Measurements from ENCODE around the gene GRK7.

GRK7 gene

DNA sequence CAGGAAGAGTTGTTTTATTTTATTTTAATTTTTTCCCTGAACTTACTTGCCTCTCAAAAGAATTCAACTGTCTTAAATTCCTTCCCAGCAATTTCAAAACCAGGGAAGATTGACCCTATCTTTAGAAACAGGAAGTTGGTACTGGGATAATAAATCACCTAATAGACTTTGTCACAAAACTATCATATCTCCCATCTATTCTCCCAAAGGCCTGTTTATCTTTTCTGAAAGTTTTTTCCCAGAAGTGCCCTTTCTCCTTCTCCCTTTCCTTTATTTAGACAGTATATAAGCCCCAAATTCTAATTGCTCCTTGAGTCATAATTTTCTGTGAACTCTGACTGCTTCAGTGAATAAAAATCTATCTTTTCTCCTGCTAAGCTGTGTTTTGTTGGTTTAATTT lies 28.0 kb upstream of the GRK7 start:
- Histone ChIP-seq H3K9me3 (ENCODE audit: control insufficient read depth, low read length) (no peaks in the 10 kb centered on the region), H3K4me1 (ENCODE audit: control insufficient read depth, insufficient read depth, low read length) (peaks cover 6% of the 10 kb centered on the region), H3K27ac (ENCODE audit: insufficient read depth, low read depth, low read length, poor library complexity, severe bottlenecking) (no peak overlapping the region), H3K4me3 (ENCODE audit: insufficient read depth, low read depth, low read length) (no peak overlapping the region), H3K27me3 (ENCODE audit: control insufficient read depth, insufficient read depth, low read length, poor library complexity, severe bottlenecking) (no peaks in the 10 kb centered on the region), H3K36me3 (ENCODE audit: control insufficient read depth, insufficient read depth, low read length) (no peaks in the 10 kb centered on the region)

DNA sequence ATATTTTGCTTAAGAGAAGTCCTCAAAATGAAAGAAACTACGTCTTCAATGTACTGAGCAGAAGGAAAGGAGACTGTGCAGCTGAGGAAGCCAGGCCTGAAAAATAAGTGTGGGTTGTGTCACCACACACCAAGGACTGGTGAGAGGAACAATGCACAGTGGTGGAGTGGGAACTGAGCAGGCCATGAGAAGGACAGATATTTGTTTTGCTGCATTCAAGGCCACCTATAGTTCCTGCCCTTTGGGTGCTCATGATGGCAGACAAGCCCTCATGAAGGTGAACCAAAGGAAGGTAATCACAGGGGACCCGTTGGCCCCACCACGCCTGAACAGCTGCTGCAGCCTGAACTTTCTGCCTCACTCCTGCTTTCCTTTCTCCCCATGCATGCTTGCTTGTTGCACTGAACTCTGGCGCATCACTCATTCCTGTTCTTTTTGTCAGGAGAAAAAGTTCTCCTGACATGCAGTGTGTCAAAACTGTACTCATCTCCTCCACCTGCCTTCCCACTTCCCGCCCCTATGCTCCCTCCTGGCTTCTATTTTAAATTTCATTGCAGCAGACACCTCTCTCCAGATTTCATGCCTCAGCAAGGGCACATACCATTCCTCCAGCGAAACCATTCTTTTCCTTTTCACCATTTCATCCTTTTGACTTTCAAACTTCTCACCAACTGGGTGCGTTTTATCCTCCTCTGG lies 27.3 kb upstream of the GRK7 start:
- no peaks in the 10 kb centered on the region for H3K36me3 ChIP-seq (ENCODE audit: control insufficient read depth, insufficient read depth, low read length)
- 88 to 94% methylated on average over 7 of the region's 7 CpGs for WGBS, 2 experiments
- no peak overlapping the region for H3K27ac ChIP-seq (ENCODE audit: insufficient read depth, low read depth, low read length, poor library complexity, severe bottlenecking)
- H3K4me1 ChIP-seq (ENCODE audit: control insufficient read depth, insufficient read depth, low read length) = peaks cover 9% of the 10 kb centered on the region
- no peaks in the 10 kb centered on the region for H3K9me3 ChIP-seq (ENCODE audit: control insufficient read depth, low read length)
- no peaks in the 10 kb centered on the region for H3K27me3 ChIP-seq (ENCODE audit: control insufficient read depth, insufficient read depth, low read length, poor library complexity, severe bottlenecking)
- H3K4me3 ChIP-seq (ENCODE audit: insufficient read depth, low read depth, low read length) = no peak overlapping the region

DNA sequence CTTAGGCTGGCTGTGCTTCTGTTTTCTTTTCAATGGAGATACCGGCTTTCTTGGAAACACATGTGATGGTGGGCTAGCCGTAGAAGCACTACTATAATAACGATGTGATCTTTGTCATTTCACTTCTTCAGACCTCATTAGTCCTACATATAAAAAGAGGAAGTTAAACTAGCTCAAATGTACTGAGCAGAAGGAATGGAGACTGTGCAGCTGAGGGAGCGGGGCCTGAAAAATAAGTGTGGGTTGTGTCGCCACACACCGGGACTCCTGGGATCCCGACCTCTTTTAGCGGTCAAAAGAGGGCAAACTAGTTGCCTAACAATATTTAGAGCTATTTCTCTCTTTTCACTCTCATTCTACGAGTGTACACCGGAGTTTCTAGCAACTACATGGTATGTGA lies 26.1 kb upstream of the GRK7 start:
- H3K9me3 ChIP-seq (ENCODE audit: control insufficient read depth, low read length) = no peaks in the 10 kb centered on the region
- H3K27me3 ChIP-seq (ENCODE audit: control insufficient read depth, insufficient read depth, low read length, poor library complexity, severe bottlenecking) = no peaks in the 10 kb centered on the region
- peaks cover 9% of the 10 kb centered on the region for H3K4me1 ChIP-seq (ENCODE audit: control insufficient read depth, insufficient read depth, low read length)
- H3K4me3 ChIP-seq (ENCODE audit: insufficient read depth, low read depth, low read length) = no peak overlapping the region
- 95 to 98% methylated on average over 8 to 10 of the region's 10 CpGs for WGBS, 2 experiments
- no peaks in the 10 kb centered on the region for H3K36me3 ChIP-seq (ENCODE audit: control insufficient read depth, insufficient read depth, low read length)
- no peak overlapping the region for H3K27ac ChIP-seq (ENCODE audit: insufficient read depth, low read depth, low read length, poor library complexity, severe bottlenecking)

DNA sequence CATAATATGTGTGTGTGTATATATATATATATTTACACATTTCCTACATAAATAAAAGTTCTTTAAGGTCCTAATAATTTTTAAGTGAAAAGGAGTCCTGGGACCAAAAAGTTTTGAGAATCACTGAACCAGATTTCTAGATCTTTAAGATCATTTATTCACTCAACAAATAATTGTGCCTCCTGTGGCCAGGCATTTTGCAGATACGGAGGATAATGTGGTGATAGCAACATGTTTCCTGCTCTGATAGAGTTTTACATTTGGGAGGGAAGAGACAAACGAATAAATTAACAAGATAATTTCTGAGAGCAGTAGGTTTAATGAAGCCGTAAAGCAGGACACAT lies 25.6 kb upstream of the GRK7 start:
- Histone ChIP-seq H3K27ac (ENCODE audit: insufficient read depth, low read depth, low read length, poor library complexity, severe bottlenecking) (peak overlapping the region; percentile 32), H3K4me3 (ENCODE audit: insufficient read depth, low read depth, low read length) (peak overlapping the region; percentile 97), H3K27me3 (ENCODE audit: control insufficient read depth, insufficient read depth, low read length, poor library complexity, severe bottlenecking) (no peaks in the 10 kb centered on the region), H3K9me3 (ENCODE audit: control insufficient read depth, low read length) (no peaks in the 10 kb centered on the region), H3K36me3 (ENCODE audit: control insufficient read depth, insufficient read depth, low read length) (no peaks in the 10 kb centered on the region), H3K4me1 (ENCODE audit: control insufficient read depth, insufficient read depth, low read length) (peaks cover 9% of the 10 kb centered on the region)
- WGBS, 2 experiments = 5 to 8% methylated on average over 3 of the region's 3 CpGs

DNA sequence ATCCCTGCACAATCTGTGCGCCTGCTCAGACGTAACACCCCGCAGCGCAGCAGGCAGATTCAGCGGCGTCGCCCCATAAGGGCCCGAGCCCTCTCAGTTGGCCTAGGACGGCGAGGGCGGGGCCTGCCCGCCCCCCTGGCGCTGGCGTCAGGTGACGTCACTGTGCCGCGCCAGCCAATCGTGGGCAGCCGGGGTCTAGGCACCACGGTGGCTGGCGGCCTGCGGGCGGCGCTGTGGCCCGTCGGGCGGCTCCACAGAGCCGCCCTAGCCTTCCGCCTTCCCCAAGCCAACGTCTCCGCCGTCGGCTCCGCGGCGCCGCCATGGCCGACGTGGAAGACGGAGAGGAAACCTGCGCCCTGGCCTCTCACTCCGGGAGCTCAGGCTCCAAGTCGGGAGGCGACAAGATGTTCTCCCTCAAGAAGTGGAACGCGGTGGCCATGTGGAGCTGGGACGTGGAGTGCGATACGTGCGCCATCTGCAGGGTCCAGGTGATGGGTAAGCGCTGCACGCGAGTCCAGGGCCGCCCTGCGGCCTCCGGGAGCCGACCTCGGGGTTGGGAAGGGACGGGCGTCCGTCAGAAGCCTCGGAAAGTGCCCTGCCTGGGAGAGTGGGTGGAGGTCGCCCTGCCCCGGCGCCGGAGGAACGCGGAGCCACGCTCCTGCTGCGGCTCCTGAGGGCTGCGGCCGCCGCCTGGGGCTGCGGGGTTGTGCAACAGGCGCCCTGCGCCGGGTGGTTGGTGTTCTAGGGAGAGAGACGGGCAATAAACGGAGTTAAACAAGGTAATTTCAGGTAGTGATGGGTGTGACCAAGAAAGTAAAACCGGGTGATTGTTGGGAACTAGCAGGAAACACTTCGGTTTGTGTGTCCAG lies 25.0 kb upstream of the GRK7 start, which contains the start of gene RNF7:
Gene RNF7, plus strand, starts transcription at position 277 of the 869 bp plus-strand sequence. Its CDS starts 44 bp downstream, at position 321.
- peak within 1 kb of the TSS; percentile 97 for H3K4me3 ChIP-seq (ENCODE audit: insufficient read depth, low read depth, low read length)
- H3K27me3 ChIP-seq (ENCODE audit: control insufficient read depth, insufficient read depth, low read length, poor library complexity, severe bottlenecking) = no peaks in the 10 kb centered on the region
- WGBS, 2 experiments = 0% methylated on average over 81 of the region's 81 CpGs
- peak within 1 kb of the TSS; percentile 32 for H3K27ac ChIP-seq (ENCODE audit: insufficient read depth, low read depth, low read length, poor library complexity, severe bottlenecking)
- no peaks in the 10 kb centered on the region for H3K9me3 ChIP-seq (ENCODE audit: control insufficient read depth, low read length)
- peaks cover 9% of the 10 kb centered on the region for H3K4me1 ChIP-seq (ENCODE audit: control insufficient read depth, insufficient read depth, low read length)
- H3K36me3 ChIP-seq (ENCODE audit: control insufficient read depth, insufficient read depth, low read length) = no peaks in the 10 kb centered on the region

DNA sequence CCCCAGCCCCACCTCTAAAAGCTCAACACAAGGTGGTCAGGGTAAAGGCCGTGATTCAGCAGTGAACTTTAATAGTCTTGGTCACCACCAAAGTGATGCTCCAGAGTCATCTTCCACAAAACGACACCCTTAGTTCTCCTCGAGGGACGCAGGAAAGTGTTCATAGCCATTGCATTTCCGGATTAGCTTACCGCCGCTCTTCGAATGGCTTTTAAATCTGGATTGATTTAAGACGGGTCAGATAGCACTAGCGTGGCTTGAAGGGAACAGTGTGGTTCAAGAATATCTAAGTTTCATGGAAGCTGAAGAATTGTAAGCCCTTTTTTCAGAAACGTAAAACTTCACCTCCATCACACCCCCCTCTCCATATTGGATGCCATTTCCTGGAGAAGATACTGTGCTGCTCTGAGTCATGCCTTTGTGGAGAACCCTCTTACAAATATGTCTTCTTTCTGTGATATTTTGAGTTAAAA lies 24.3 kb upstream of the GRK7 start:
- 0 to 1% methylated on average over 11 of the region's 11 CpGs for WGBS, 2 experiments
- Histone ChIP-seq H3K36me3 (ENCODE audit: control insufficient read depth, insufficient read depth, low read length) (no peaks in the 10 kb centered on the region), H3K27ac (ENCODE audit: insufficient read depth, low read depth, low read length, poor library complexity, severe bottlenecking) (no peak overlapping the region), H3K4me1 (ENCODE audit: control insufficient read depth, insufficient read depth, low read length) (peaks cover 9% of the 10 kb centered on the region), H3K4me3 (ENCODE audit: insufficient read depth, low read depth, low read length) (peak overlapping the region; percentile 97), H3K27me3 (ENCODE audit: control insufficient read depth, insufficient read depth, low read length, poor library complexity, severe bottlenecking) (no peaks in the 10 kb centered on the region), H3K9me3 (ENCODE audit: control insufficient read depth, low read length) (no peaks in the 10 kb centered on the region)

DNA sequence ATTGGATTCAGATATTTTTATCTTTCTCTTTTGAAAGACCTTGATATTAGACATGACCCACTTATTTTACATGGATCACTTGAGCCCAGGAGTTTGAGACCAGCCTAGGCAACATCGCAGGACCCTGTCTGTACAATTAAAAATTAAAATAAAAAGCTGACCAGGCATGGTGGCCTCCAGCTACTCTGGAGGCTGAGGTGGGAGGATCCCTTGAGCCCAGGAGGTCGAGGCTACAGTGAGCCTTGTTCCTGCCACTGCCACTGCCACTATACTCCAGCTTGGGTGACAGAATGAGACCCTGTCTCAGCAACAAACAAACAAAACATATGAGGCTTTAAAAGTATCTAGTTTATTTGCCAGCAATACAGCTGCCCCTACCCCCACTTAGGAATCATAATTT lies 23.5 kb upstream of the GRK7 start:
- Histone ChIP-seq H3K4me3 (ENCODE audit: insufficient read depth, low read depth, low read length) (peak overlapping the region; percentile 97), H3K9me3 (ENCODE audit: control insufficient read depth, low read length) (no peaks in the 10 kb centered on the region), H3K27ac (ENCODE audit: insufficient read depth, low read depth, low read length, poor library complexity, severe bottlenecking) (no peak overlapping the region), H3K27me3 (ENCODE audit: control insufficient read depth, insufficient read depth, low read length, poor library complexity, severe bottlenecking) (no peaks in the 10 kb centered on the region), H3K4me1 (ENCODE audit: control insufficient read depth, insufficient read depth, low read length) (peaks cover 9% of the 10 kb centered on the region), H3K36me3 (ENCODE audit: control insufficient read depth, insufficient read depth, low read length) (peaks cover 3% of the 10 kb centered on the region)
- 87 to 88% methylated on average over 2 of the region's 2 CpGs for WGBS, 2 experiments

DNA sequence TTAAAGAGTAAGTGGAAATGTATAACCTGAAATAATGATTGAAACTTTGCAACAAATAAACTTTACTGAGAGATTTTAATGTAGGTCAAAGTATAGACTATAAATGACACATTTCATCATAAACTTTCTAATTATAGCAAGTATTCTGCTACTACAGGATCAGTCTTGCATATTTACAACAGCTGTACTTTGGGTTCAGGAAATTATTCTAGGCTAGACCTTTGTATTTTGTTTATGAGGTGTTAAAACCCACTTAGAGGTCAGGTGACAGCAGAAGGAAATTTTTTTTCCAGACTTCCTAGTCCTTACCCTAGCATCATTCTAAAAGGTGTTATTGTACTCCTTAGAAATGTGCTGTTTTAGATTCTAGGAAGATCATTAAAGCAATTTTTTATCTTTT lies 22.9 kb upstream of the GRK7 start:
- Histone ChIP-seq H3K27ac (ENCODE audit: insufficient read depth, low read depth, low read length, poor library complexity, severe bottlenecking) (no peak overlapping the region), H3K9me3 (ENCODE audit: control insufficient read depth, low read length) (no peaks in the 10 kb centered on the region), H3K36me3 (ENCODE audit: control insufficient read depth, insufficient read depth, low read length) (peaks cover 9% of the 10 kb centered on the region), H3K4me3 (ENCODE audit: insufficient read depth, low read depth, low read length) (no peak overlapping the region), H3K27me3 (ENCODE audit: control insufficient read depth, insufficient read depth, low read length, poor library complexity, severe bottlenecking) (no peaks in the 10 kb centered on the region), H3K4me1 (ENCODE audit: control insufficient read depth, insufficient read depth, low read length) (peaks cover 9% of the 10 kb centered on the region)

DNA sequence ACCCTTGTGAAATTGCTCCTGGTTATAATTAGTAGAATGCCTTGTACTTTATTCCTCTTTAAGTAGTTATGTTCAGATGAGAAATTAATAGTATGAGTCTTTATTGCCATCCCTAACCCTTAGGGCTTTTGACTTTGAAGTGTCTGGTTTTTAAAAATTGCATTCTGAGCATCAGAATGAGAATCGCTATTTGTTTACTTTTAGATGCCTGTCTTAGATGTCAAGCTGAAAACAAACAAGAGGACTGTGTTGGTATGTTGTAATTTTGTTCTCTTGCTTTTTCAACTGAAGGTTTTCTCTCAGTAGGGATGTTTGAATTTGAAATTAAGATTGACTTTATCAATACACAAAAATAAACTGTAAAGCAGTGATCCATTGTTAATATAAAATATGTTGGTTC lies 19.9 kb upstream of the GRK7 start:
- Histone ChIP-seq H3K27me3 (ENCODE audit: control insufficient read depth, insufficient read depth, low read length, poor library complexity, severe bottlenecking) (no peaks in the 10 kb centered on the region), H3K36me3 (ENCODE audit: control insufficient read depth, insufficient read depth, low read length) (peaks cover 15% of the 10 kb centered on the region), H3K9me3 (ENCODE audit: control insufficient read depth, low read length) (no peaks in the 10 kb centered on the region), H3K27ac (ENCODE audit: insufficient read depth, low read depth, low read length, poor library complexity, severe bottlenecking) (no peak overlapping the region), H3K4me1 (ENCODE audit: control insufficient read depth, insufficient read depth, low read length) (peaks cover 9% of the 10 kb centered on the region), H3K4me3 (ENCODE audit: insufficient read depth, low read depth, low read length) (no peak overlapping the region)
- WGBS, 2 experiments = 95 to 96% methylated on average over 1 of the region's 1 CpG

DNA sequence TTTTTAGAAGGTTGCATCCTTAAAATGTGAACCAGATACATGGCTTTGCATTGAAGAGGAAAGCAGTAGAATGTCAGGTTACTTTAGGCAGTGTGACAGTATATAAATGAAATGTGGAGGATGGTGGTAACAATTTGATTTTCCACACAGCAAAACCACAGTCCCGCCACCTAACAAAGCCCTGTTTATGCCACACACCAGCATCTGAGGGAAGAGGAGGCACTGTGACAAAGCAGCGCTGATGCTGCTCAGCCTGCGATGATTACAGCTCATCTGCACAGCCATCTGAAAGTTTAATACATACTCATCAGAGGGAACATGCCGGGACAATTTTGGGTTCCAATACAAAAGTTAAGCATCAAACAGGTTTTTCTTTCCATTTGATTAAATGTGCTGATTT lies 16.2 kb upstream of the GRK7 start:
- H3K4me1 ChIP-seq (ENCODE audit: control insufficient read depth, insufficient read depth, low read length) = no peaks in the 10 kb centered on the region
- no peak overlapping the region for H3K4me3 ChIP-seq (ENCODE audit: insufficient read depth, low read depth, low read length)
- H3K9me3 ChIP-seq (ENCODE audit: control insufficient read depth, low read length) = no peaks in the 10 kb centered on the region
- no peaks in the 10 kb centered on the region for H3K27me3 ChIP-seq (ENCODE audit: control insufficient read depth, insufficient read depth, low read length, poor library complexity, severe bottlenecking)
- no peak overlapping the region for H3K27ac ChIP-seq (ENCODE audit: insufficient read depth, low read depth, low read length, poor library complexity, severe bottlenecking)
- peaks cover 15% of the 10 kb centered on the region for H3K36me3 ChIP-seq (ENCODE audit: control insufficient read depth, insufficient read depth, low read length)
- 93 to 97% methylated on average over 4 of the region's 4 CpGs for WGBS, 2 experiments
